Thyroid gland (tissue), 4 donors: Measurements from ENCODE around the gene GRIN3B. TPM values are rescaled to one million over a fixed set of nuclear protein-coding genes. Genes with fewer than 3 reads are reported as not detected.

Source experiments
- DNase-seq, 2 donors: peaks; one replicate each; pipeline ENCODE4 v3.0.0-alpha.2; 2019
- H3K27ac ChIP-seq, 3 donors: fragments of 200-600 bp; sonication (generic); 1 replicate in 2 of 3; 2 replicates in 1 of 3; pipeline ENCODE4 v1.5.1; 2016 to 2019; ENCODE audit warnings: mild to moderate bottlenecking in 1 of 3, moderate library complexity in 1 of 3
- H3K27me3 ChIP-seq: fragments of 200-600 bp; sonication (generic); one replicate; pipeline ENCODE4 v1.5.1; 2019
- H3K36me3 ChIP-seq, 2 donors: fragments of 200-600 bp; sonication (generic); one replicate each; pipeline ENCODE4 v1.5.1; 2016 to 2019
- H3K4me1 ChIP-seq, 2 donors: fragments of 200-600 bp; sonication (generic); one replicate each; pipeline ENCODE4 v1.5.1; 2017 to 2019
- H3K4me3 ChIP-seq, 3 donors: fragments of 200-600 bp; sonication (generic); replicated peaks in 1 of 3; 1 replicate in 2 of 3; 2 replicates in 1 of 3; pipeline ENCODE4 v1.5.1; 2016; ENCODE audit warnings: mild to moderate bottlenecking in 1 of 3
- H3K9me3 ChIP-seq: fragments of 200-600 bp; sonication (generic); one replicate; pipeline ENCODE4 v1.5.1; 2017
- POLR2A ChIP-seq, 2 donors: fragments of 450-650 bp; IDR thresholded peaks; one replicate each; pipeline ENCODE4 v1.6.1; 2017; ENCODE audit warnings: antibody characterized with exemption in 2 of 2, mild to moderate bottlenecking in 2 of 2, moderate library complexity in 1 of 2
- WGBS, 2 donors: methylation state at CpG; one replicate each; pipeline ENCODE4 v1.1.5; 2017; 5-methylcytosine and 5-hydroxymethylcytosine counted together
- intact Hi-C: fragments of 100-400 bp; cut with DNase I; formaldehyde crosslinking; loops from one replicate; pipeline ENCODE4 v1.15.1; 2023
- total RNA-seq, 4 donors: library from RNA; depleted of rRNA; stranded (reverse); fragments of >200 nt; gene quantifications; one replicate each; pipeline ENCODE4 v1.2.3, GENCODE V29; 2016
- TF ChIP-seq, protein P1 (sequence below), 6 experiments: fragments of 200-600 bp in 3 of 6; fragments of 450-650 bp in 3 of 6; sonication (generic) in 3 of 6; IDR thresholded peaks; one replicate each; pipeline ENCODE4 v1.5.1; 2016 to 2019; ENCODE audit warnings: antibody characterized with exemption in 6 of 6, mild to moderate bottlenecking in 2 of 6, inconsistent platforms in 1 of 6, moderate library complexity in 1 of 6

GRIN3B gene
- total RNA-seq, 4 donors from 2014 or later: 0.22 TPM; not detected in 3

DNA sequence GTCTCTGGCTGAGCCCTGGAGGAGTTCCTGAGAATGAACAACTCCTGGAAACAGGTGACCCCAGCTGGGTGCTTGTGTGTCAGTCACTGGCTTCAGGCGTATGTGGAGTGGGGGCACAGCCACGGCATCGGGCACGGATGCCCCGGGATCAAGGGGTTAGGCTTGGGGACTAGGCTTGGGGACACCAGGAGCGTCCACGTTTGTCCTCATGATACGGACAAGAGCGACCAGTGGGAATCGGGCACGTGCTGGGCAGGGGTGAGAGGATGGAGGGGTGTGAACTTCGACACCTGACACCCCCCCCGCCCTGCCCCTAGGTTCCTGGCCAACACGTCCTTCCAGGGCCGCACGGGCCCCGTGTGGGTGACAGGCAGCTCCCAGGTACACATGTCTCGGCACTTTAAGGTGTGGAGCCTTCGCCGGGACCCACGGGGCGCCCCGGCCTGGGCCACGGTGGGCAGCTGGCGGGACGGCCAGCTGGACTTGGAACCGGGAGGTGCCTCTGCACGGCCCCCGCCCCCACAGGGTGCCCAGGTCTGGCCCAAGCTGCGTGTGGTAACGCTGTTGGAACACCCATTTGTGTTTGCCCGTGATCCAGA lies 4.1 kb downstream of the GRIN3B start:
- 78 to 79% methylated on average over 10 to 20 of the region's 32 CpGs for WGBS, 2 donors
- intact Hi-C loops: no loop called here
- DNase-seq: no peak
- no peak for TF ChIP-seq POLR2A (IDR thresholded peaks at IDR 0.05)
- TF ChIP-seq, protein P1, sequence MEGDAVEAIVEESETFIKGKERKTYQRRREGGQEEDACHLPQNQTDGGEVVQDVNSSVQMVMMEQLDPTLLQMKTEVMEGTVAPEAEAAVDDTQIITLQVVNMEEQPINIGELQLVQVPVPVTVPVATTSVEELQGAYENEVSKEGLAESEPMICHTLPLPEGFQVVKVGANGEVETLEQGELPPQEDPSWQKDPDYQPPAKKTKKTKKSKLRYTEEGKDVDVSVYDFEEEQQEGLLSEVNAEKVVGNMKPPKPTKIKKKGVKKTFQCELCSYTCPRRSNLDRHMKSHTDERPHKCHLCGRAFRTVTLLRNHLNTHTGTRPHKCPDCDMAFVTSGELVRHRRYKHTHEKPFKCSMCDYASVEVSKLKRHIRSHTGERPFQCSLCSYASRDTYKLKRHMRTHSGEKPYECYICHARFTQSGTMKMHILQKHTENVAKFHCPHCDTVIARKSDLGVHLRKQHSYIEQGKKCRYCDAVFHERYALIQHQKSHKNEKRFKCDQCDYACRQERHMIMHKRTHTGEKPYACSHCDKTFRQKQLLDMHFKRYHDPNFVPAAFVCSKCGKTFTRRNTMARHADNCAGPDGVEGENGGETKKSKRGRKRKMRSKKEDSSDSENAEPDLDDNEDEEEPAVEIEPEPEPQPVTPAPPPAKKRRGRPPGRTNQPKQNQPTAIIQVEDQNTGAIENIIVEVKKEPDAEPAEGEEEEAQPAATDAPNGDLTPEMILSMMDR (IDR thresholded peaks at IDR 0.05): no peak
- H3K27me3 ChIP-seq: no peaks in the 10 kb centered on the region
- H3K27ac ChIP-seq: no peak overlapping the region
- H3K4me3 ChIP-seq: no peak overlapping the region
- H3K36me3 ChIP-seq: peaks cover 0 to 10% of the 10 kb centered on the region in 2 donors
- peaks cover 0 to 13% of the 10 kb centered on the region in 2 donors for H3K4me1 ChIP-seq
- no peaks in the 10 kb centered on the region for H3K9me3 ChIP-seq

DNA sequence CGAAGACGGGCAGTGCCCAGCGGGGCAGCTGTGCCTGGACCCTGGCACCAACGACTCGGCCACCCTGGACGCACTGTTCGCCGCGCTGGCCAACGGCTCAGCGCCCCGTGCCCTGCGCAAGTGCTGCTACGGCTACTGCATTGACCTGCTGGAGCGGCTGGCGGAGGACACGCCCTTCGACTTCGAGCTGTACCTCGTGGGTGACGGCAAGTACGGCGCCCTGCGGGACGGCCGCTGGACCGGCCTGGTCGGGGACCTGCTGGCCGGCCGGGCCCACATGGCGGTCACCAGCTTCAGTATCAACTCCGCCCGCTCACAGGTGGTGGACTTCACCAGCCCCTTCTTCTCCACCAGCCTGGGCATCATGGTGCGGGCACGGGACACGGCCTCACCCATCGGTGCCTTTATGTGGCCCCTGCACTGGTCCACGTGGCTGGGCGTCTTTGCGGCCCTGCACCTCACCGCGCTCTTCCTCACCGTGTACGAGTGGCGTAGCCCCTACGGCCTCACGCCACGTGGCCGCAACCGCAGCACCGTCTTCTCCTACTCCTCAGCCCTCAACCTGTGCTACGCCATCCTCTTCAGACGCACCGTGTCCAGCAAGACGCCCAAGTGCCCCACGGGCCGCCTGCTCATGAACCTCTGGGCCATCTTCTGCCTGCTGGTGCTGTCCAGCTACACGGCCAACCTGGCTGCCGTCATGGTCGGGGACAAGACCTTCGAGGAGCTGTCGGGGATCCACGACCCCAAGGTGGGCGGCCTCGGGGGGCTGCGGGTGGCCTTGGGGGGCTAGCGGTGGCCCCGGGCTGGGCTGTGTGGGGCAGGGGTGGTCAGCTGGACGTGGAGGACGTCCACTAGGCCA lies 4.8 kb downstream of the GRIN3B start:
- DNase-seq: no peak

DNA sequence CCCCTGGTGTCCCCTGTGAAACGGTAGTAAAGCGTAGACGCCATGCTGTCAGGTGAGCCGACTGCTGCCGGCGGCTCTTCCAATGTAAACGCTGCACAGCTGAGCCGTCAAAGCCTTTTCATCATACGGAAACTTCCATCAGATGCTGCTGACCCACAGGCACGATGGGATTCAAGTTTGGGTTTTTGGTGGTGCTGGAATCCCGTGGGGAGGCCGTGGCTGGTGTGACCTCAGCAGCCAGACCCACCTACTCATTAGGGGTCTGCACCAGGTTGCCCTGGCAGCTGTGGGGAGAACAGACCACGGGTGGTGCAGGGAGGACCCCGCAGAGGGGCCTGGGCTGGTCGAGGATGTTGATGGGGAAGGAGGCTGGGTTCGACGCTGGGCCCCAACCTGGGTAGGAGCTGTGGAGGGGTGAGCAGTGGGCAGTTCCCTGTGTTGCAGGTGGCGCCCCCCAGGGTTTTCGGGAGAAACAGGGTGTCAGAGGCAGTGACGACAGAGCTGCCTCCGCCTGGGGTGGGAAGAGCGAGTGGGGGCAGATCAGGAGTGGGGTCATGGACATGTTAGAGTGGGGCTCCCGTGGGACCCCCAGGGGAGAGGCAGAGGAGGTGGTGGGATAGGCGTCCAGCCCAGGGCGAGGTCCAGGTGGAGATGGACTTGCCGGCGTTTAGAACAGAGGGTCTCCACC lies 6.6 kb downstream of the GRIN3B start:
- Histone ChIP-seq H3K36me3 (peaks cover 23 to 32% of the 10 kb centered on the region in 2 donors), H3K4me1 (no peaks in the 10 kb centered on the region), H3K4me3 (no peak overlapping the region), H3K27me3 (no peaks in the 10 kb centered on the region), H3K9me3 (no peaks in the 10 kb centered on the region), H3K27ac (no peak overlapping the region)
- TF ChIP-seq, protein P1 (IDR thresholded peaks at IDR 0.05): no peak
- TF ChIP-seq POLR2A (IDR thresholded peaks at IDR 0.05): no peak
- no peak for DNase-seq
- intact Hi-C loops: no loop called here
- WGBS, 2 donors: 84 to 88% methylated on average over 23 to 25 of the region's 27 CpGs

More for the DNA sequence above, 4.8 kb downstream of the GRIN3B start:
- Histone ChIP-seq H3K27ac (no peak overlapping the region), H3K27me3 (no peaks in the 10 kb centered on the region), H3K4me1 (peaks cover 0 to 12% of the 10 kb centered on the region in 2 donors), H3K36me3 (peaks cover 5 to 14% of the 10 kb centered on the region in 2 donors), H3K4me3 (no peak overlapping the region), H3K9me3 (no peaks in the 10 kb centered on the region)
- intact Hi-C loops: no loop called here
- TF ChIP-seq POLR2A (IDR thresholded peaks at IDR 0.05): no peak
- TF ChIP-seq, protein P1 (IDR thresholded peaks at IDR 0.05): no peak
- WGBS, 2 donors: 90 to 93% methylated on average over 59 to 66 of the region's 70 CpGs

DNA sequence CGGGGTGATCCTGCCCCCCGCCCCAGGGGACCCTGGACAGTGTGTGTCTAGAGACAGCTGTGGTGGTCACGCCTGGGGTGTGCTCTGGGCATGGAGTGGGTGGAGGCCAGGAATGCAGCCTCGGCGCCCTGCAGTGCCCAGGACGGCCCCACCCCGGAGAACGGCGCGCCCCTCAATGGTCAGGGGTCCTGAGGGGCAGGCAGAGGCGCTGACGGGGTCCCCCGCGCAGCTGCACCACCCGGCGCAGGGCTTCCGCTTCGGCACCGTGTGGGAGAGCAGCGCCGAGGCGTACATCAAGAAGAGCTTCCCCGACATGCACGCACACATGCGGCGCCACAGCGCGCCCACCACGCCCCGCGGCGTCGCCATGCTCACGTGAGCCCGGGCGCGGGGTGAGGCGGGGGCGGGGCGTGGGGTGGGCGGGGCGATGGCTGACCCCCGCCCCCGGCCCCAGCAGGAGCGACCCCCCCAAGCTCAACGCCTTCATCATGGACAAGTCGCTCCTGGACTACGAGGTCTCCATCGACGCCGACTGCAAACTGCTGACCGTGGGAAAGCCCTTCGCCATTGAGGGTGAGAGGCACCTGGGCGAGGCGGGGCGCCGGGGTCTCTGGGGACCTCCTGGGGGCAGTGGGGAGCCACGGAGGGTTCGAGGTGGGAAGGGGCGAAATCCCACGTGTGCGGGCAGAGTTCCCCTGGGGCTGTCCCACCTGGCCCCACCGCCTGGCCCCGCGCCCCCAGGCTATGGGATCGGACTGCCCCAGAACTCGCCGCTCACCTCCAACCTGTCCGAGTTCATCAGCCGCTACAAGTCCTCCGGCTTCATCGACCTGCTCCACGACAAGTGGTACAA lies 7.4 kb downstream of the GRIN3B start:
- Histone ChIP-seq H3K27me3 (no peaks in the 10 kb centered on the region), H3K9me3 (no peaks in the 10 kb centered on the region), H3K27ac (no peak overlapping the region), H3K4me1 (no peaks in the 10 kb centered on the region), H3K4me3 (no peak overlapping the region), H3K36me3 (peaks cover 31 to 40% of the 10 kb centered on the region in 2 donors)
- no peak for DNase-seq
- TF ChIP-seq POLR2A (IDR thresholded peaks at IDR 0.05): no peak
- TF ChIP-seq, protein P1 (IDR thresholded peaks at IDR 0.05): no peak
- intact Hi-C loops: no loop called here
- 94 to 95% methylated on average over 25 to 64 of the region's 73 CpGs for WGBS, 2 donors
